GM12874 (cell line): ENCODE data around the gene DPP4.

Source experiments
- CTCF ChIP-seq: IDR thresholded peaks from 2 replicates; pipeline ENCODE4 v1.5.1; 2011; ENCODE audit warnings: low read depth, mild to moderate bottlenecking, control low read depth, low read length, moderate library complexity; ENCODE audit not compliant: insufficient read depth

The DPP4 gene

GRCh38 chr2:162063281-162063680 lies 10.7 kb downstream of the DPP4 start:
- TF ChIP-seq CTCF = no peak

DNA sequence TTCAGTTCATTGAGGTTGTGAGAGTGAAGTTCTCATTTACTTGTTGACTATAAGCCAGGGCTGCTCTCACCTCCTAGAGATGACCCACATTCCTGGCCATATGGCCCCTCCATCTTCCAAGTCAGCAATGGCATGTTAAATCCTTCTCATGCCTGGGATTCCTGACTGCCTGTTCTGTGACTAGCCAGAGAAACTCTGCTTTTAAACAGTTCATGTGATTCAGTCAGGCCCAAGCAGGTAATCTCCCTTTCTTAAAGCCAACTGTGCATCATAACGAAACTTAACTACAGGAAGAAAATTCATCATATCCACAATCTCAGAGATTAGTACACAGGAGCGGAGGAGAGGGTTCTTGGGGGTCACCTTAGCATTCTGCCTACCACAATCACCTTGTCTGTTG lies 11.5 kb downstream of the DPP4 start:
- no peak for TF ChIP-seq CTCF

DNA sequence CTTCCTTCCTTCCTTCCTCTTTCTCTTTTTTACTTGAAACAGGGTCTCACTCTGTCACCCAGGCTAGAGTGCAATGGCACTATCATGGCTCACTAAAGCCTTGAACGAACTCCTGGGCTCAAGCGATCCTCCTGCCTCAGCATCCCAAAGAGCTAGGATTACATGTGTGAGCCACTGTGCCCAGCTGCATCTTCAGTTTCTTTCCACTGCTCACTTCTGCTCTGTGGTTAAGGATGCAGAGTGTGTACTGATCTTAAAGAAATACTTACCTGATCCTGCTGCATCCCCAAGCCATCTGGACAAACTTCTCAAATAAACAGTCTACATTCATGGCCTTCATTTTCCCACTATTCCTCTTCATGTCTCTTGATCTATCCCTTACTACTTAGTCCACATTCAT lies 13.0 kb downstream of the DPP4 start:
- TF ChIP-seq CTCF = no peak

- no peak for TF ChIP-seq CTCF
These were observed 13.5 kb downstream of the DPP4 start for GRCh38 chr2:162060532-162060931.

DNA sequence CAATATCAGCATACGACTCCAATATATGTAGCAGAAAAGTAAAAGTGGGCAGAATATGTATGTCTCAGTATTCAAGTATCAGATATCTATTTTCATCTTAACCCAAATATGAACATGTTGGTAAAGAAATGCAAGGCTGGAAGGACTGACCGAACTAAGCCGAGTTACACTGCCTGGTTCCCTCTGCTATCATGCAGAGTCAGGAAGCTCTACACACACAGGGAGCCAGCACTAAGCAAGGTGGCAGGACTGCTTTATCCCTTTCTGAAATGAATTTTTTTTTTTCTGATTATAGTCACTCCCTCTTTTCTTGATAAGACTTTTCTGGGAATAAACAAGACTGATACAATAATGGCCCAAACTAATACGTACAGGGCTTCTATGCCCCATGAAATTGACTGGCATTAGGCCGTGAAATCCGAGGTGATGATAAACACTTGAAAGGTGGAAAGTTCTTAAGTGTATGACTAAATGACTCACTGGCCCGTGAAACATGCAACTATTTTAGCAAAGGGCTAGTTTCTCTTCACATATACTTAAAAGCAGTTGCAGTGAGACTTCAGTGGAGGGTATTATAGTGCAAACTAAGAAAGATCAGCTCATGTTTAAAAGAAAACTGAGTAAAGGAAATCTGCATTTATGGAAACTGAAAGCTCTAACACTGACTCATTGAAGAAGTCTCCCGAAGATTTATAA lies 14.9 kb downstream of the DPP4 start:
- no peak for TF ChIP-seq CTCF

DNA sequence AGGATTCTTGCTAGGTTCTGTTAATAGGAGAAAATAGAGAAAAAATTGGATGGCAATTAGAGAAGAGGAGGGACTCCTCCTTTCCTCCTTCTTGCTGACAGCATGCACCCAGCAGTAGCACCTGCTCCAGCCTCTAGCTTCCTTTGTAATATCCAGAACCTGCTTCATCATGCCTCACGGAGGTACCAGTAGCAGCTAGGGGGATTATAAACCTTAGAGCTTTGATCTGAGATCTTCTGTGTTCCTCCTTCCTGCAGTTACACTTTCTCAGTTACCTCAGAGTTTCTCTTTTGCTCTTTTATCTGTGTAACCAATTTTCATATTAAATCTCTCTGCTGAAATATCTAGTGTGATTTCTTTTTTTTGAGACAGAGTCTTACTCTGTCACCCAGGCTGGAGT lies 16.6 kb downstream of the DPP4 start:
- no peak for TF ChIP-seq CTCF

GRCh38 chr2:162056796-162057399 lies 17.1 kb downstream of the DPP4 start:
- TF ChIP-seq CTCF = no peak
